ENCODE results near the gene NIN.

DNA sequence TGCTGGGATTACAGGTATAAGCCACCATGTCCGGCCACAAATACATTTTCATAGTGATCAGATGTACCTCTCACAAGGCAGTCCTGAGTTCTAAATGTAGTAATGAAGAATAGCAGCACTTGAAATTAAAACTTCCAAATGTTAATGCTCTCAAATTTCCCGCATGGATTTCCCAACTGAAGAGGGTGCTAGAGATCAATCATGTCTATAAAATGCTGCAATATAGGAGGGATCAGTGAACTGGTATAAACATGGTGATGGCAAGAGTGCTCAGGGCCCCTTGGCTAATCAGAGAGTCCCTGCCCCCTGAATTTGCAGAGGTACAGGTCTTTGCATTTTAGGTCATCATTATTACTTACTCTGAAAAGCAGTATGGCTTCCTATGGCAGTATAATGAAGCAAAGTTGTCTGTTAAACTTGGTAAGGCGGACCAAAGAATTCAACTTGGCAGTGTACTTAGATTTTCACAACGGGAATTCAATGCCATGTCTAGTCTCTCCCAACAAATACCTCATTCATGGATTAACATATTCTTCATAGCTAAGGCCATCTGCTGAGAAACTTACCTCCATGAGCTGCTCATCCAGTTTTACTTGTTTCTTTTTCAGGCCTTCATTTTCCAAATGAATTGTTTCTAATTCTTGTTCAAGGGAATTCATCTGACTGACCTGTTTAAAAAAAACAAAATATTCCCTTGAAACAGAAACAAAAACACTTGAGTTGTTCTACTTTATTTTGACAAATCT lies 95.8 kb downstream of the NIN start:
- TF ChIP-seq EGR1 (IDR thresholded peaks at IDR 0.05) (no peak), EP300 (IDR thresholded peaks at IDR 0.05; ENCODE audit: borderline replicate concordance) (peak; percentile 61; the same call in 1 of the 2 replicates), RAD21 (IDR thresholded peaks at IDR 0.05; ENCODE audit: low read depth) (peak; percentile 20), YY1 (IDR thresholded peaks at IDR 0.05; ENCODE audit: low read depth) (peak; percentile 39; the same call in 1 of the 2 replicates), CEBPB (IDR thresholded peaks at IDR 0.05) (no peak), TAF1 (IDR thresholded peaks at IDR 0.05; ENCODE audit: low read depth) (no peak), FOXM1 (IDR thresholded peaks at IDR 0.05; ENCODE audit: borderline replicate concordance, low read depth) (no peak)
- TF ChIP-seq, protein P1, sequence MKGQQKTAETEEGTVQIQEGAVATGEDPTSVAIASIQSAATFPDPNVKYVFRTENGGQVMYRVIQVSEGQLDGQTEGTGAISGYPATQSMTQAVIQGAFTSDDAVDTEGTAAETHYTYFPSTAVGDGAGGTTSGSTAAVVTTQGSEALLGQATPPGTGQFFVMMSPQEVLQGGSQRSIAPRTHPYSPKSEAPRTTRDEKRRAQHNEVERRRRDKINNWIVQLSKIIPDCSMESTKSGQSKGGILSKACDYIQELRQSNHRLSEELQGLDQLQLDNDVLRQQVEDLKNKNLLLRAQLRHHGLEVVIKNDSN (IDR thresholded peaks at IDR 0.05), result no peak
- TF ChIP-seq, protein P2, sequence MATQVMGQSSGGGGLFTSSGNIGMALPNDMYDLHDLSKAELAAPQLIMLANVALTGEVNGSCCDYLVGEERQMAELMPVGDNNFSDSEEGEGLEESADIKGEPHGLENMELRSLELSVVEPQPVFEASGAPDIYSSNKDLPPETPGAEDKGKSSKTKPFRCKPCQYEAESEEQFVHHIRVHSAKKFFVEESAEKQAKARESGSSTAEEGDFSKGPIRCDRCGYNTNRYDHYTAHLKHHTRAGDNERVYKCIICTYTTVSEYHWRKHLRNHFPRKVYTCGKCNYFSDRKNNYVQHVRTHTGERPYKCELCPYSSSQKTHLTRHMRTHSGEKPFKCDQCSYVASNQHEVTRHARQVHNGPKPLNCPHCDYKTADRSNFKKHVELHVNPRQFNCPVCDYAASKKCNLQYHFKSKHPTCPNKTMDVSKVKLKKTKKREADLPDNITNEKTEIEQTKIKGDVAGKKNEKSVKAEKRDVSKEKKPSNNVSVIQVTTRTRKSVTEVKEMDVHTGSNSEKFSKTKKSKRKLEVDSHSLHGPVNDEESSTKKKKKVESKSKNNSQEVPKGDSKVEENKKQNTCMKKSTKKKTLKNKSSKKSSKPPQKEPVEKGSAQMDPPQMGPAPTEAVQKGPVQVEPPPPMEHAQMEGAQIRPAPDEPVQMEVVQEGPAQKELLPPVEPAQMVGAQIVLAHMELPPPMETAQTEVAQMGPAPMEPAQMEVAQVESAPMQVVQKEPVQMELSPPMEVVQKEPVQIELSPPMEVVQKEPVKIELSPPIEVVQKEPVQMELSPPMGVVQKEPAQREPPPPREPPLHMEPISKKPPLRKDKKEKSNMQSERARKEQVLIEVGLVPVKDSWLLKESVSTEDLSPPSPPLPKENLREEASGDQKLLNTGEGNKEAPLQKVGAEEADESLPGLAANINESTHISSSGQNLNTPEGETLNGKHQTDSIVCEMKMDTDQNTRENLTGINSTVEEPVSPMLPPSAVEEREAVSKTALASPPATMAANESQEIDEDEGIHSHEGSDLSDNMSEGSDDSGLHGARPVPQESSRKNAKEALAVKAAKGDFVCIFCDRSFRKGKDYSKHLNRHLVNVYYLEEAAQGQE (IDR thresholded peaks at IDR 0.05; ENCODE audit: low read depth), result no peak
- TF ChIP-seq, protein P3, sequence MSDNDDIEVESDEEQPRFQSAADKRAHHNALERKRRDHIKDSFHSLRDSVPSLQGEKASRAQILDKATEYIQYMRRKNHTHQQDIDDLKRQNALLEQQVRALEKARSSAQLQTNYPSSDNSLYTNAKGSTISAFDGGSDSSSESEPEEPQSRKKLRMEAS (IDR thresholded peaks at IDR 0.05), result no peak

All from Ishikawa (cell line).